Effector memory CD8-positive, alpha-beta T cell (primary cell): ENCODE results near the gene ZDHHC14.

Source experiments
- ATAC-seq: fragments of 150-1000 bp; cut with Tn5 transposase; replicated peaks from 2 replicates; pipeline ENCODE4 v1.10.0; 2021; ENCODE audit warnings: mild to moderate bottlenecking, moderate library complexity
- DNase-seq, 3 experiments: peaks; one replicate each; pipeline ENCODE4 v3.0.0; 2021
- H3K27ac Mint-ChIP-seq, 2 donors: one replicate each; pipeline ENCODE4 v1.8.0; 2022; ENCODE audit warnings: mild to moderate bottlenecking in 2 of 2, mixed read lengths in 2 of 2, moderate library complexity in 2 of 2
- H3K27me3 Mint-ChIP-seq, 2 donors: one replicate each; pipeline ENCODE4 v1.8.0; 2022; ENCODE audit warnings: mixed read lengths in 2 of 2
- H3K36me3 Mint-ChIP-seq: one replicate; pipeline ENCODE4 v1.8.0; 2022; ENCODE audit warnings: mild to moderate bottlenecking, moderate library complexity, mixed read lengths; ENCODE audit not compliant: insufficient read depth
- H3K4me1 Mint-ChIP-seq, 2 donors: one replicate each; pipeline ENCODE4 v1.8.0; 2022; ENCODE audit warnings: low read depth in 2 of 2, mixed read lengths in 2 of 2
- H3K4me3 Mint-ChIP-seq, 2 donors: one replicate each; pipeline ENCODE4 v1.8.0; 2022; ENCODE audit warnings: mild to moderate bottlenecking in 2 of 2, mixed read lengths in 2 of 2, moderate library complexity in 2 of 2
- H3K9me3 Mint-ChIP-seq, 2 donors: one replicate each; pipeline ENCODE4 v1.8.0; 2022; ENCODE audit warnings: mixed read lengths in 2 of 2

ZDHHC14 gene

DNA sequence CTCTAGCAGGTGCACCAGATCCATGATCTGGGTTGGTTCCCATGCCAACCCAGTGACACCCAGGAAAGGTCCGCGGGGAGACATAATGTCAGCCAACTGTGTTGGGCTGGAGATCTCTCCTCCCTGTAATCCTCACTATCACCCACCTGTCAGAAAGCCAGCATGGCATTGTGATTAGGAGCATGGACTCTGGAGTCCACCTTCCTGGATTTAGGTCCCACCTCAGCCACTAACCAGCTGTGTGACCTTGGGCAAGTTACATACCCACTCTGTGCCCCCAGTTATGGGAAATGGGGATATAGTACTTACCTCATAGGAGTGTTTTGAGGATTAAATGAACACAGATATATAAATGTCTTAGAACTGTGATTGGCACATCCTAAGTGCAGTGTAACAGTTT lies 97.9 kb downstream of the ZDHHC14 start:
- Mint-ChIP-seq H3K4me1 (peaks cover 10 to 11% of the 10 kb centered on the region in 2 donors), H3K27ac (no peak overlapping the region), H3K27me3 (no peaks in the 10 kb centered on the region), H3K9me3 (no peaks in the 10 kb centered on the region), H3K36me3 (peaks cover 3% of the 10 kb centered on the region), H3K4me3 (no peak overlapping the region)
- no peak for ATAC-seq
- no peak for DNase-seq

DNA sequence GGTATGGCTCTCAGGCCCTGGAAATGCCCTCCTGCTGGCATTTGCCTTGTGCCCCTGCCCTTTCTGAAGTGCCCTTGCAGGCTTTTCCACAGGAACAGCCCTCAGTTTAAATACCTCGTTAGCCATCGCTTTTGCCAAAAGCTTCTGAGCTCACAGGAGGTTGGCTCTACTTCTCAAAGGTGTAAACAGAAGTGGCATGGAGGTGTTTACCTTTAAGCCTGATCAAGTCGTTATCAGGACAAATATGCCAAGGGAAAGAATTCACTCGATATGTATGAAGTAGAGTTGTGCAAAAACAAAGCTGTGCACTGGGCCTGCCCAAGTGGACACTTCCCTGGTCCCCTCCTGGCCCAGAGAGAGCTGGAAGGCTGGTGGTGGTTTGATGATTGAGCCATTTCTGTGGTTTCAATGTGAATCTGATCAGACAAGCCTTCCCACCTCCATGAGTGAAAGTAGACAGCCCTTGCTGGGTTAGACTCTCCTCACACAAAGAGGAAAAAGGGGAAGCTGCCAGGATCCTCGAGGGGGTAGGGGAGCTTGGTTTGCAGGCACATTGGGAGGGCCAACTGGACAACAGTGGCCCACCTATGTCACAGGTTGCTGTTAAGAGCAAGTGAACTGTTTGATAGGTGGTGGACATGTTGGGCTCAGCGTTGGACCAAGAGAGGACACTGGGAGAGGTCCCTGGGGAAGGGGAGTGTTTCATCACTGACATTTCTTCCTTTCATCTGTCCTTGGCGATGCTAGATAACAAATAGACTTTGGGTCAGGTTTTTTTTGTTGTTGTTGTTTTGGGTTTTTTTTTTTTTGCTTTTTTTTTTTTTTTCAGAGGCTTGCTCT lies 98.7 kb downstream of the ZDHHC14 start:
- H3K36me3 Mint-ChIP-seq = no peaks in the 10 kb centered on the region
- no peak overlapping the region for H3K4me3 Mint-ChIP-seq
- DNase-seq (no peak), ATAC-seq (no peak)
- no peaks in the 10 kb centered on the region for H3K27me3 Mint-ChIP-seq
- H3K4me1 Mint-ChIP-seq = peaks cover 4 to 7% of the 10 kb centered on the region in 2 donors
- H3K9me3 Mint-ChIP-seq = no peaks in the 10 kb centered on the region
- no peak overlapping the region for H3K27ac Mint-ChIP-seq

DNA sequence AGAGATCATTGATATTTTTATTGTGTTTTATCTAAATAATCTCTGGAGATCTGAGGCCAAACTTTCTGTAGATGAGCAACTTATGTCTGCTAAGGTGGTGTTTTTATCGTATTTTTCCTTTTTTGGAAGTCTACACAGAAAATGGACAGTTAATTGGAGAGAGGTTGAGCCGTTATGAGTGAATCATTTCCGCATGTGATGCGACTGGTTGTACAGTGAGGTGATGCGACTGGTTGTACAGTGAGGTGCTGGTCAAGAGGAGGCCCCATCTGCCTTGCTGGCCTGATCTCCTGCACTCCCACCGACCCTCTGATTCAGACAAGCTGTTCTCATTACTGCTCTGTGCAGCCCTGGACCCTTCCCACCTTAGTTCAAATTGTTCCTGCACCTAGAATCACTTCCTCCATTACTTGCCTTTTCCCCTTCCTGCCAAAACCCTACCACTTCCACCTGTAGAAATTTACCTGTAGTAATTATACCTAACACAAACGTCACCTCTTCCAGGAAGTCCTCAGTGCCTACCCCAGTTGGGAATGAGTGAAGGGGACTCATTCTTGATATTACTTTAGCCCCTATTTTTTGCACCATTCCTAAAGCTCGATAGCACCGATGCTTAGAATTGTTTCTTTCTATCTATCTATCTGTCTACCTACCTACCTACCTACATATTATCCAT lies 100.3 kb downstream of the ZDHHC14 start:
- Mint-ChIP-seq H3K27ac (no peak overlapping the region), H3K36me3 (no peaks in the 10 kb centered on the region), H3K4me1 (peaks cover 7 to 8% of the 10 kb centered on the region in 2 donors), H3K4me3 (no peak overlapping the region), H3K27me3 (no peaks in the 10 kb centered on the region), H3K9me3 (no peaks in the 10 kb centered on the region)
- DNase-seq (no peak), ATAC-seq (no peak)

DNA sequence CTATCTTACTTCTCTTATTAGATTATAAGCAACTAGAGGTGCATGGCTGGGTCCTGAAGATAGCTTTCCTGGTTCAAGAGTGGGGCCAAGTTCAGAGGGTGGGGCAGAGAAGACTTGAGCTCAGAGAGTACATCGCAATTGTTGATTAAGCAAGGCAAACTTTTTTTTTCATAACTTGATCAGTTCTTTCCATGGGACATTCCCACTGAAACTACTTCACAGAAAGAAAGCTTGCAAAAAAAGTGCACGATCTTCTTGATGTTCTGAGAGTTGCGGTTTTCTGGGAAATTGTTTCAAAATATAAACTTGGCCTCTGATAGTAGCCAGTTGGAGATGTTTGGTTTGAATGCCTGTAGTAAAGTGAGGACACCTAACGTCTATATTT lies 100.9 kb downstream of the ZDHHC14 start:
- no peak for ATAC-seq
- no peak overlapping the region for H3K4me3 Mint-ChIP-seq
- H3K36me3 Mint-ChIP-seq = no peaks in the 10 kb centered on the region
- peaks cover 12 to 13% of the 10 kb centered on the region in 2 donors for H3K4me1 Mint-ChIP-seq
- H3K27ac Mint-ChIP-seq = no peak overlapping the region
- DNase-seq = no peak
- H3K9me3 Mint-ChIP-seq = no peaks in the 10 kb centered on the region
- H3K27me3 Mint-ChIP-seq = no peaks in the 10 kb centered on the region

DNA sequence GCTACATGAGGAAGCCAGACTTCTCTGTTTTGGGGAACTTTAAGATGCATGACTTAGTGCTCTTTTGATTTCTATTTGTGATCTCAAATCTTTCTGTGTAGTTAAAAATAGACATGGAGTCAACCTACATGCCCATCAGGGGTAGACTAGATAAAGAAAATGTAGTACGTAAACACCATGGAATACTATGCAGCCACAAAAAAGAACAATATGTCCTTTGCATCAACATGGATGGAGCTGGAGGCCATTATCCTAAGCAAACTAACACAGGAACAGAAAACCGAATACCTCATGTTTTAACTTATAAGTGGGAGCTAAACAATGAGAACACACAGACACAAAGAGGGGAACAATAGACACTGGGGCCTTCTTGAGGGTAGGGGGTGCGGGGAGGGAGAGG lies 102.8 kb downstream of the ZDHHC14 start:
- H3K4me1 Mint-ChIP-seq = peaks cover 18 to 22% of the 10 kb centered on the region in 2 donors
- no peak for ATAC-seq
- no peak overlapping the region for H3K4me3 Mint-ChIP-seq
- no peak for DNase-seq
- no peaks in the 10 kb centered on the region for H3K36me3 Mint-ChIP-seq
- no peaks in the 10 kb centered on the region for H3K27me3 Mint-ChIP-seq
- no peak overlapping the region for H3K27ac Mint-ChIP-seq
- no peaks in the 10 kb centered on the region for H3K9me3 Mint-ChIP-seq

DNA sequence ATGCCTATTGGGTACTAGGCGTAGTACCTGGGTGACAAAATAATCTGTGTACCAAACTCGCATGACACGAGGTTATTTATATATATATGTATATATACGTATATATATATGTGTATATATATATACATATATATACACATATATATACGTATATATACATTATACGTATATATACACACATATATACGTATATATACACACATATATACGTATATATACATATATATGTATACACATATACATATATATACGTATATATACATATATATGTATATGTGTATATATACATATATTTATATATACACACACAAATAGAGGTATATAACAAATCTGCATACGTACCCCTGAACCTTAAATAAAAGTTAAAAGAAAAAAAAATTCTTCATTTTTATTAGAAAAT lies 103.2 kb downstream of the ZDHHC14 start:
- H3K36me3 Mint-ChIP-seq = no peaks in the 10 kb centered on the region
- no peaks in the 10 kb centered on the region for H3K9me3 Mint-ChIP-seq
- no peaks in the 10 kb centered on the region for H3K27me3 Mint-ChIP-seq
- DNase-seq (no peak), ATAC-seq (no peak)
- H3K4me1 Mint-ChIP-seq = peaks cover 18 to 23% of the 10 kb centered on the region in 2 donors
- H3K4me3 Mint-ChIP-seq = no peak overlapping the region
- H3K27ac Mint-ChIP-seq = no peak overlapping the region

DNA sequence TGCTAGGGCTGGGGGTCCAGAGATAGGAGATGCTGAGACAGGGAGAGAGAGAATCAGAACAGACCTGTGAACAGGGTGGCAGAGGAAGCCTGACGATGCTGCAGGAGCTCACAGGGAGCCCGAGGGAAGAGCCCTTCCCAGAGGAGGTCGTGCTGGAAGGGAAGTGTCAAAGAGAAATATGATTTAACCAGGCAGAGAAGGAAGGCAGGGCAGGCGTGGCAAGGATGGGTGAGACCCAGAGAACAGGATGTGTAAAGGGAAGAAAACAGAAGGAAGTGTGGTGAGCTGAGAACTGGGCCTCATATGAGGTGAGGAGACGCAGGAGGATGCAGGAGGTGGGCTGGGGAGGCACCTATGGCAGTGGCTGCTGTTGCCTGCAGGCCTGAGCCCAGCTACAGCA lies 105.6 kb downstream of the ZDHHC14 start:
- Mint-ChIP-seq H3K27ac (peak overlapping the region; percentile 65 to 86), H3K36me3 (no peaks in the 10 kb centered on the region), H3K4me1 (peaks cover 26 to 27% of the 10 kb centered on the region in 2 donors), H3K9me3 (no peaks in the 10 kb centered on the region), H3K4me3 (peak overlapping the region; percentile 22 to 40), H3K27me3 (peaks cover 6% of the 10 kb centered on the region in 2 donors)
- DNase-seq (peak in 1 of 3 experiments; percentile 11), ATAC-seq (peak; percentile 95)

DNA sequence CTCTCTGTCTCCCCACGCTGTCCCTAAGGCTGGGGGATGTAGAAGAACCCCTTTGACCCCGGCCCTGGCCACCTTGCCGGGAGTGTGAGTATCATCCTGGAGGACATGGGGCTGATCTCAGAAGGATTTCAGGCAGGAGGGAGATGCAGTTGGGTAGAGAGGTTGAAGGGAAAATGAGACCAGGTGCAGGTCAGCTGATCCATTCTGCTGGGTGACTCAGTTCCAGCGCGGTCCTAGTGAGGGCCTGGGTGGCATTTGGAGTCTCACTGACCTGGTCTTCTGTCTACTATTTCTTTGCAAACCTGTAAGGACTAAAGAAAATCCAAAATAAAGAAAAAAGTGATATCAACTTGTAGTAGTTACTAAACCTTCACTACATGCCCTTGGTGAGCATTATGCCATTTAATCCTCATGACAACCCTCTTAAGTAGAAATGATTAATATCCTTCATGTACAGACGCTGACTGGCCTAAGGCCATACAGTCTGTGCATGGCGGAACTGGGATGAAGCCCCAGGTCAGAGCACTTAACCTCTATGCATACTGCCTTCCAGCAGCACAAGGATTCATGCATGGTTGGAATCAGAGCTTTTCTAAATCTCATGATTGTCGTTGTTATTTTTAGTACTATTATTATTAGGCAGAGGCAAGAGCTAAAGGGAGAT lies 106.3 kb downstream of the ZDHHC14 start:
- Mint-ChIP-seq H3K36me3 (no peaks in the 10 kb centered on the region), H3K4me1 (peaks cover 26 to 27% of the 10 kb centered on the region in 2 donors), H3K9me3 (no peaks in the 10 kb centered on the region), H3K27ac (peak overlapping the region; percentile 65 to 86), H3K27me3 (peaks cover 6% of the 10 kb centered on the region in 2 donors), H3K4me3 (peak overlapping the region in 1 of 2 donors; percentile 22)
- DNase-seq (no peak), ATAC-seq (no peak)

DNA sequence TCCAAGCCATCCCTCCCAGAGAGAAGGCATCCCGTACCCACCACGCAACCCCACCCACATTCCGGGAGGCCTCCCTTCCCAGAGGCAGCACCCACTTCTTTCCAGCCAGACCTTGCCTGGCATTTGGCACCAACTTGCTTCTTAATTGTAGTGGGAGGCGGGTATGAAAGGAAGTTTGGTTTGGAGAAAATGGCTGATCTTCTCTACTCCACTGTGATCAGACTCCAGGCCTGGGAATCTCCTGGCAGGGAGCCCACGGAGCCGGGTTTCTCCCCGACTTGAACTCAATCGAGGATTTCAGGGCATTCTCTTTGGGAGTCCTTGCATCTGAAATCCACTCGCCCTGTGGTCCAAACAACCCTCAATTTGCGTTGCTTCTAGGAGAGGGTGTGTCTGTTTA lies 107.1 kb downstream of the ZDHHC14 start:
- no peak for ATAC-seq
- no peaks in the 10 kb centered on the region for H3K36me3 Mint-ChIP-seq
- peak overlapping the region in 1 of 2 donors; percentile 65 for H3K27ac Mint-ChIP-seq
- H3K4me1 Mint-ChIP-seq = peaks cover 26 to 27% of the 10 kb centered on the region in 2 donors
- DNase-seq = no peak
- no peak overlapping the region for H3K4me3 Mint-ChIP-seq
- peaks cover 6% of the 10 kb centered on the region in 2 donors for H3K27me3 Mint-ChIP-seq
- no peaks in the 10 kb centered on the region for H3K9me3 Mint-ChIP-seq

DNA sequence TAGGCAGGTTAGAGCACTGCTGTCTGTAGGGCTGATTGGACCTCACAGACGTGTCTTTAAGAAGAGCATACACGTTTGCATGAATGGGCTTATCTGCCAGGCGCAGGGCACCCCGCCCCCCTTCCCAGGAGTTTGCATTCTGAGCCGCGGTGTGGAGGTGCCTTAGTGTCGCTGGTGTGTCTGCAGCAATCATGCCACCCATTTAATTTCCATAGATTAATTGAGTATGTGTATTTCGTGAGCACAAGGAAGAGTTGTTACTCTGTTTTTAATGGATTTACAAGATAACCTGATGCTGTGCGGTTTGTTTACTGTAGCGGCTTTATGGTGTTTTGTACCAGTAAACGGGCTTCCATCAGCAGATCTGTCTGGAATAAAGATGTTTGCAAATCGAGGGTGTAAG lies 107.7 kb downstream of the ZDHHC14 start:
- Mint-ChIP-seq H3K4me1 (peaks cover 26 to 27% of the 10 kb centered on the region in 2 donors), H3K36me3 (no peaks in the 10 kb centered on the region), H3K27ac (peak overlapping the region in 1 of 2 donors; percentile 25), H3K4me3 (no peak overlapping the region), H3K27me3 (peaks cover 6% of the 10 kb centered on the region in 2 donors), H3K9me3 (no peaks in the 10 kb centered on the region)
- DNase-seq = no peak
- no peak for ATAC-seq

DNA sequence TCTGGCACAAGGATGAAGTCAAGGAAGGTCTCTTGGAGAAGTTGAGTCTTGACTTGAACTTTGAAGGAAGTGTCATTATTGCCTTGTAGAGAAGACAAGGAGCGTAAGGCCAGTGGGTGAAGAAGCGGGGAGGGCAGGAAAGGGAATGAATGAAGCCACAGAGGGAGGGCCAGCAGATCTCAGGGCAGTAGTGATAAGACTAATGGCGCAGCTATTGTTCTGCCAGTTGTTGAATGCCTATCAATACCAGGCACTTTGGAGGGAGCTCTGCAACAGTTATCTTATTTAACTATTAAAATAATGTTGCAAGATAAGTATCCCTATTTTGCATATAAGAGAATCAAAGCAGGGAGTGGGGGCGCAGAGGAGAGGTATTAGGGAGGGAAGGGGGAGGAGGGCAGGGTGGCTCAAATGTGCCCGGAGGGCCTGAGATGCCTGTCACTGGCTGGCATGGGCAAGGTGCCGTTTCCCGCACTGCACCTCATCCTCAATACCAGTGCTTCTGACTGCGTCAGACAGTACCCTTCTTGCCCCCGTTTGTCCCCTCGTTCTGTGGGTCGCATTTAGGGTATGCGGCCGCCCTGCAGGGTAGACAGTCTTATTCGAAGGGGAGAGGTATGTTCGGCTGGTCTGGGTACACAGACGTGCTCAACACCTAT lies 109.8 kb downstream of the ZDHHC14 start:
- no peak overlapping the region for H3K4me3 Mint-ChIP-seq
- DNase-seq (no peak), ATAC-seq (no peak)
- H3K4me1 Mint-ChIP-seq = peaks cover 24 to 25% of the 10 kb centered on the region in 2 donors
- H3K27ac Mint-ChIP-seq = peak overlapping the region in 1 of 2 donors; percentile 15
- no peaks in the 10 kb centered on the region for H3K36me3 Mint-ChIP-seq
- peaks cover 6% of the 10 kb centered on the region in 2 donors for H3K27me3 Mint-ChIP-seq
- H3K9me3 Mint-ChIP-seq = no peaks in the 10 kb centered on the region

DNA sequence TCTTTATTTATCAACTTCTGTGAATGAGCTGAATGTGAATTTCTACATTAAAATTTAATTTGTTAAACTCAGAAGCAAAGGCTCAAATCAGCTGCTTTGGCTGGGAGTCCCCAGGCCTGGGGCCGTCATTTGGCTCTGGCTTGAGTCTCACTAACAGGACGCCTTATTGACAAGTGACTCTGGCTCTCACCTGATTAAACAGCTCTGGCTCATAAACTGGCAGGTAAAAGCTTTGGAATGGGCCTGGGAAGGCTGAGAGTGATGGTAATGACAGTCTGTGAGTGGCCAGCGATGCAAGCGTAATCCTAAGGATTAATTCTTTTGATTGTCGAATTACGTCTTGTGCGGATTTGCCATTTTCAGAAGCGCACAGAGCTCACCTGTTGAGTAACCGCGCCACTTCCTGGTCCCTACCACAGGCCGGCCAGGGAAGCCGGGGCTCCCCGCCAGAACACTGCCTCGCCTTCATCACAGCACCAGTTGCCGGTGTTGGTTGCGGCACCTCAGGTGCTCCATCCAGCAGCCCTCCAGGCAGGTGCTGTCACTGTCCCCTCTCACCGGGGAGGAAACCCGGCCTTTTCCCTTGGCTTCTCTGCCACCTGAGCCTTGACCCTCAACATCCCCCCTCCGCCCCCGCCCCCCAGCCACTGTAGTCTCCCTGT lies 110.7 kb downstream of the ZDHHC14 start:
- H3K9me3 Mint-ChIP-seq = no peaks in the 10 kb centered on the region
- no peak overlapping the region for H3K27ac Mint-ChIP-seq
- peaks cover 6% of the 10 kb centered on the region in 2 donors for H3K27me3 Mint-ChIP-seq
- ATAC-seq (no peak), DNase-seq (no peak)
- H3K4me3 Mint-ChIP-seq = no peak overlapping the region
- H3K4me1 Mint-ChIP-seq = peaks cover 16 to 19% of the 10 kb centered on the region in 2 donors
- no peaks in the 10 kb centered on the region for H3K36me3 Mint-ChIP-seq

DNA sequence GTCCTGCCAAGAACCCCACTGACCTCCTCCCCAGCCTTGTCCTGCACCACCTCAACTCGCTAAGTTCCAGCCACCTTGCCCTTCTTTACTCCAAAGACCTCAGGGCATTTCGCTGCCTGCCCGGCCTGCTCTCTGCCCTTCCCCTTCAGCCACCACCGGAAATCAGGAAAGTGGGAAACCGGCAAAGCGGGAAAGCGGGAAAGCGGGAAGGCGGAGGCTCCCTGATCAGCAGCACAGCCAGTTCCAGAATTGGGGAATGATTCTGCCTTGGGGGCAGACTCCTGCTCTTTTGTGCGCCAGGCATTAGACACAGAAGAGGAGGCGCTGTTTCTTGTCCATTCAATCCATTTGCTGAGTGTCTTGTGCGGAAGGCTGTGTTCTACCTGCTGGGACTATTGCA lies 111.3 kb downstream of the ZDHHC14 start:
- ATAC-seq = no peak
- H3K27ac Mint-ChIP-seq = peak overlapping the region; percentile 32 to 61
- H3K36me3 Mint-ChIP-seq = no peaks in the 10 kb centered on the region
- H3K27me3 Mint-ChIP-seq = peaks cover 6% of the 10 kb centered on the region in 2 donors
- peaks cover 12 to 17% of the 10 kb centered on the region in 2 donors for H3K4me1 Mint-ChIP-seq
- no peaks in the 10 kb centered on the region for H3K9me3 Mint-ChIP-seq
- no peak overlapping the region for H3K4me3 Mint-ChIP-seq
- DNase-seq = no peak
